CD8-positive, alpha-beta memory T cell (primary cell): ENCODE data around the gene TTC21A. TPM values are rescaled to one million over a fixed set of nuclear protein-coding genes. Genes with fewer than 3 reads are reported as not detected.

Experiments used
- CTCF ChIA-PET: fragments of 350-600 bp; sonication (Branson Sonifier 250); formaldehyde crosslinking; loops from one replicate; lab custom pipeline; 2021; ENCODE audit warnings: antibody characterized with exemption; lab: Charles Lee
- POLR2A ChIA-PET: fragments of 350-600 bp; sonication (Branson Sonifier 250); formaldehyde crosslinking; loops from one replicate; lab custom pipeline; 2021; ENCODE audit warnings: antibody characterized with exemption; lab: Charles Lee
- DNase-seq, 5 donors: peaks; one replicate each; pipeline versions ENCODE4 v3.0.0 to v3.0.0-alpha.2; 2020 to 2022; ENCODE audit warnings: mixed read lengths in 1 of 5
- H3K27ac ChIP-seq: one replicate; pipeline ENCODE4 v1.7.0; 2013; ENCODE audit warnings: low read depth, mild to moderate bottlenecking, low read length, moderate library complexity
- H3K27me3 ChIP-seq: 2 replicates; pipeline ENCODE4 v1.7.0; 2013; ENCODE audit warnings: low read length, mild to moderate bottlenecking; ENCODE audit not compliant: insufficient read depth, poor library complexity, severe bottlenecking
- H3K36me3 ChIP-seq: 2 replicates; pipeline ENCODE4 v1.7.0; 2013; ENCODE audit warnings: mild to moderate bottlenecking, low read length, moderate library complexity; ENCODE audit not compliant: insufficient read depth
- H3K4me1 ChIP-seq: 2 replicates; pipeline ENCODE4 v1.7.0; 2013; ENCODE audit warnings: mild to moderate bottlenecking, low read length, moderate library complexity; ENCODE audit not compliant: insufficient read depth
- H3K4me3 ChIP-seq: 2 replicates; pipeline ENCODE4 v1.7.0; 2013; ENCODE audit warnings: mild to moderate bottlenecking, low read length
- H3K9me3 ChIP-seq: 2 replicates; pipeline ENCODE4 v1.7.0; 2013; ENCODE audit warnings: mild to moderate bottlenecking, low read length
- H3K27ac Mint-ChIP-seq, 8 donors: one replicate each; pipeline ENCODE4 v1.8.0; 2020 to 2021; ENCODE audit warnings: mixed read lengths in 8 of 8, mild to moderate bottlenecking in 6 of 8, inconsistent platforms in 3 of 8, moderate library complexity in 3 of 8
- H3K27me3 Mint-ChIP-seq, 2 donors: one replicate each; pipeline ENCODE4 v1.8.0; 2020 to 2021; ENCODE audit warnings: mixed read lengths in 2 of 2, mild to moderate bottlenecking in 1 of 2, moderate library complexity in 1 of 2
- H3K36me3 Mint-ChIP-seq, 3 donors: one replicate each; pipeline ENCODE4 v1.8.0; 2020 to 2021; ENCODE audit warnings: mixed read lengths in 3 of 3, inconsistent platforms in 1 of 3, mild to moderate bottlenecking in 1 of 3
- H3K4me1 Mint-ChIP-seq, 3 donors: one replicate each; pipeline ENCODE4 v1.8.0; 2020 to 2021; ENCODE audit warnings: mixed read lengths in 3 of 3, inconsistent platforms in 1 of 3, mild to moderate bottlenecking in 1 of 3
- H3K4me3 Mint-ChIP-seq, 7 donors: one replicate each; pipeline ENCODE4 v1.8.0; 2020 to 2021; ENCODE audit warnings: mixed read lengths in 7 of 7, mild to moderate bottlenecking in 6 of 7, moderate library complexity in 4 of 7, inconsistent platforms in 2 of 7
- H3K9me3 Mint-ChIP-seq, 5 donors: one replicate each; pipeline ENCODE4 v1.8.0; 2020 to 2022; ENCODE audit warnings: mixed read lengths in 5 of 5, mild to moderate bottlenecking in 3 of 5, moderate library complexity in 2 of 5, inconsistent platforms in 1 of 5
- polyA plus RNA-seq: library from polyadenylated mRNA; unstranded; fragments of 300-500 nt; fragmentation: Illumina TruSeq; gene quantifications from one replicate; pipeline ENCODE4 v1.2.3, GENCODE V29; 2021
- total RNA-seq, 2 experiments: library from RNA; stranded (reverse); gene quantifications; one replicate each; pipeline ENCODE4 v1.2.3, GENCODE V29; 2021

The TTC21A gene
- total and polyA plus RNA-seq, 3 experiments from 2014 or later: 0.67 to 1.1 (median 0.80) TPM

DNA sequence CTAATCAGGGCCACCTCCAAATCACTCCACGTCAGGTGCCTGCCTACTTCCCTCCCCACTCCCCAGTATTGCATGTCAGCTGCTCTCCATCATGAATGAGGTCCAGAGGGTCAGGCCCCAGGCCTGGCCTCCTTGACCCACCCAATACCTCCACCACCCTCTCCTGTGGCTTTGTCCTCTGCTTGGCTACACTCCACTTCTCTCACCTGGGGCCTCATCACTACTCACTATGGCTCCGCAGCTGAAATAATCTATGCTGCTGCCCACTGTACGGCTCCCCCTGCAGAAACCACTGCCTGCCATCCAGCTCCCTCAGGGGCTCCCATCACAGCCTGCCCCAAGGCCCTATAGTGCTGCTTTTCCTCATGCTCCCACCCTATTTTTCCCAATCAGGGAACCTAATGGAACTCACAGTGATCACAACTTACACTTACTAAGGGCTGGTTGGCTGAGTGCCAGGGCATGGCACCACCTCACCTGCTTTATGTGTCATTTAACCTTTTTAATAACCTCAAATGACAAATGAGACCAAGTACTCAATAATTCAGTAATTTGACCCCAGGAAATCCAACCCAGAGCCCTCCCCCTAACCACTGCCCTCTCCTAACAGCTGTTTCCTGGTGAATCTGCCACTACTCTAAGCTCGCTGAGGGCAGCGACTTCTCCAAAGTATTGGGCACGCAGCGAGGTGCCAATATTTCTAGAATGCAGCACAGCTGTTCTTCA lies 2.4 kb upstream of the TTC21A start:
- peaks cover 0 to 11% (median 0%) of the 10 kb centered on the region in 3 donors for H3K36me3 Mint-ChIP-seq
- H3K4me1 ChIP-seq: peaks cover 29% of the 10 kb centered on the region
- H3K27ac Mint-ChIP-seq: peak overlapping the region in 7 of 8 donors; percentile 44 to 94 (median 64)
- POLR2A ChIA-PET: no interaction called here
- no peaks in the 10 kb centered on the region for H3K9me3 Mint-ChIP-seq
- peaks cover 58 to 70% (median 64%) of the 10 kb centered on the region in 3 donors for H3K4me1 Mint-ChIP-seq
- no peak overlapping the region for H3K27ac ChIP-seq
- no peaks in the 10 kb centered on the region for H3K9me3 ChIP-seq
- no peaks in the 10 kb centered on the region for H3K27me3 ChIP-seq
- no peaks in the 10 kb centered on the region for H3K36me3 ChIP-seq
- H3K27me3 Mint-ChIP-seq: peaks cover 0 to 2% of the 10 kb centered on the region in 2 donors
- CTCF ChIA-PET: interaction anchor here (1.1 to 2.8 kb wide), 4 partner anchors 10 to 183 kb away, joined by 3 to 24 read pairs (median 9); no protein-coding TSS in a partner anchor
- DNase-seq: no peak
- H3K4me3 Mint-ChIP-seq: peak overlapping the region in 6 of 7 donors; percentile 5 to 84 (median 81)
- no peak overlapping the region for H3K4me3 ChIP-seq

GRCh38 chr3:39105687-39106063 lies 1.8 kb upstream of the TTC21A start:
- CTCF ChIA-PET: interaction anchor here (1.0 to 2.8 kb wide), 5 partner anchors 10 to 188 kb away, joined by 3 to 24 read pairs (median 6); no protein-coding TSS in a partner anchor
- Histone ChIP-seq H3K4me3 (no peak overlapping the region), H3K36me3 (no peaks in the 10 kb centered on the region), H3K27ac (no peak overlapping the region), H3K27me3 (no peaks in the 10 kb centered on the region), H3K4me1 (peaks cover 29% of the 10 kb centered on the region), H3K9me3 (no peaks in the 10 kb centered on the region)
- peaks cover 58 to 70% (median 64%) of the 10 kb centered on the region in 3 donors for H3K4me1 Mint-ChIP-seq
- POLR2A ChIA-PET: no interaction called here
- peaks cover 0 to 9% (median 0%) of the 10 kb centered on the region in 3 donors for H3K36me3 Mint-ChIP-seq
- peaks cover 0 to 2% of the 10 kb centered on the region in 2 donors for H3K27me3 Mint-ChIP-seq
- H3K9me3 Mint-ChIP-seq: no peaks in the 10 kb centered on the region
- peak overlapping the region; percentile 55 to 94 (median 86) for H3K27ac Mint-ChIP-seq
- H3K4me3 Mint-ChIP-seq: peak overlapping the region; percentile 79 to 90 (median 82)
- DNase-seq: no peak

DNA sequence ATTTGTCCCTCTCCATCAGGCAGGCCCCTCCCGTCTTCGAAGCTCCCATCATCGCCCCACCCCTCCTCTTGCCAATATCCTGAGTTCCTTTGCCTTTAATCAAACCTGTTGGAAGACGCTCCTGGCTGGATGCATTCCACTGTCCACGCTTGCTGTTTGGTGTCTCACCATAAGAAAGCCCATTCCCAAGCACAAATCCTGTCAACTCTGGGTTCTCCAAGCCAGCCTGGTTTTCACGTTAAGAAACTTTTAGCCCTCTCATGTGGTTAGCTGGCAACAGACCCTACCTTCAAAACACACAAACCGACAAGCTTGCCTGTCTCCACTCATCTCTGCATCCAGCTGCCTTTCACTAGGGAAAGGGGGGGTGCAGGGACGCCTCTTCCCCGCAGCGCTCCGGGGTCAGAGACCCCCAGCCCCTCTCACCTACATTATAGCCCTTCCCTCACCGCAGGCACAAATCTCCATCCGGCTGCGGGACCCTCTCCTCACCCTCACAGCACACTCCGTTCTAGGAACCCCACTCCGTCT lies 1.1 kb upstream of the TTC21A start:
- Mint-ChIP-seq H3K9me3 (no peaks in the 10 kb centered on the region), H3K36me3 (peaks cover 0 to 9% (median 0%) of the 10 kb centered on the region in 3 donors), H3K4me3 (peak overlapping the region; percentile 79 to 90 (median 82)), H3K27me3 (peaks cover 0 to 2% of the 10 kb centered on the region in 2 donors), H3K4me1 (peaks cover 55 to 66% (median 63%) of the 10 kb centered on the region in 3 donors), H3K27ac (peak overlapping the region; percentile 55 to 99 (median 90))
- no peak for DNase-seq
- ChIA-PET CTCF (interaction anchor here (1.0 to 2.8 kb wide), 6 partner anchors 11 to 187 kb away, joined by 3 to 24 read pairs (median 5); no protein-coding TSS in a partner anchor), POLR2A (no interaction called here)
- no peaks in the 10 kb centered on the region for H3K36me3 ChIP-seq
- H3K27me3 ChIP-seq: no peaks in the 10 kb centered on the region
- H3K4me1 ChIP-seq: peaks cover 29% of the 10 kb centered on the region
- peak overlapping the region; percentile 66 for H3K27ac ChIP-seq
- peak overlapping the region; percentile 71 for H3K4me3 ChIP-seq
- no peaks in the 10 kb centered on the region for H3K9me3 ChIP-seq

DNA sequence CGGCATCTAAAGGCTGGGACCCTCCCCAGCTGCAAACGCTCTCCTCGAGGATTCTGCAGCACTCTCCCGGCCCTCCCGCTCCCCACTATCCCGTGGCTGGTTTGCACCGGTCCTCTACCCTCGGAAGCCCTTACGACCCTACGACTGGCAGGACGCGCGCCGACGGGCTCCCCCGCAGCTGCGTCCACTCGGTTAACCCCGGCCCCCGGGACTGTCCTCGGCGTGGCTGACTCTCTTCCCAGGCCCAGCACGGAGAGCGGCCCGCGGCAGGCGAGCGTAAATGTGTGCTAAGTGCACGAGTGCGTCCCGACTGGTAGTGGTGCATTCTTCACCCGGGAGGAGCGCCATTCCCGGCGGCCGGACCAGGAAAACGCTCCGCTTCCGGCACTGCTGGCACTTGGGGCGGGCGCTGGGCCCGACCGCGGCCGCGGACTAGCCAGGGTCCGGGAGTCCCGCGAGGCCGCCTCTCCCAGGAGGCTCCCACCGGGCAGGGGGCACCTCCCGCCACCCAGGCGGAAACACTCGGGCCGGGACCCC lies 561 bp upstream of the TTC21A start:
- Mint-ChIP-seq H3K4me1 (peaks cover 55 to 61% (median 59%) of the 10 kb centered on the region in 3 donors), H3K4me3 (peak overlapping the region; percentile 79 to 90 (median 82)), H3K27ac (peak overlapping the region; percentile 55 to 99 (median 90)), H3K27me3 (peaks cover 0 to 2% of the 10 kb centered on the region in 2 donors), H3K36me3 (peaks cover 0 to 9% (median 0%) of the 10 kb centered on the region in 3 donors), H3K9me3 (no peaks in the 10 kb centered on the region)
- H3K4me3 ChIP-seq: peak overlapping the region; percentile 71
- CTCF ChIA-PET: interaction anchor here (1.0 to 3.2 kb wide), 6 partner anchors 12 to 187 kb away, joined by 3 to 15 read pairs (median 5); no protein-coding TSS in a partner anchor
- H3K36me3 ChIP-seq: no peaks in the 10 kb centered on the region
- H3K9me3 ChIP-seq: no peaks in the 10 kb centered on the region
- H3K27me3 ChIP-seq: no peaks in the 10 kb centered on the region
- no peak for DNase-seq
- peak overlapping the region; percentile 66 for H3K27ac ChIP-seq
- peaks cover 29% of the 10 kb centered on the region for H3K4me1 ChIP-seq
- POLR2A ChIA-PET: no interaction called here

DNA sequence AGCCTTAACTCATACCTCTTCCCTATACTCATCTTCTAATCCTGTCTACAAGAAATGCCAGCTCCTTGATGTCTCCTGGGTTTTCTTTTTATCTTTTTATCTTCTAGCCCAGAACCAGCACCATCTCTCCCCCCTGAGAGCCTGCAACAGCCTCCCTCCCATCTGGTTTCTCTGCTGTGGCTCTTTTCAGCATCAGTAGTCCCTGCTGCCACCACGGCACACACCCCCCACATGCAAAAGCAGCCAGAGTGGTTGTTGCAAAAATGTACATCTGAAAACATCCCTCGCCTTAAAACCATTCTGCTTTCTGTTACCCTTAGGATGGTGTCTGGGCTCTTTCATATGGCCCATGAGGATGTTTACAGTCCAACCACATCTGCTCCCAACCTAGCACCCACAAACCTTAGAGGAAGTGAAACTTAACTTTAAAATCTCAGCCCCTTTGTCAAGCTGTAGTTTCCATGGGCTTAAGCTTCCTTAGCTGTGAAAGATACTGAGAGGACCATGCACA lies 775 bp downstream of the TTC21A start:
- Mint-ChIP-seq H3K9me3 (no peaks in the 10 kb centered on the region), H3K4me1 (peaks cover 45 to 51% (median 48%) of the 10 kb centered on the region in 3 donors), H3K36me3 (peaks cover 0 to 9% (median 0%) of the 10 kb centered on the region in 3 donors), H3K27ac (peak overlapping the region; percentile 71 to 98 (median 92)), H3K4me3 (peak overlapping the region; percentile 86 to 98 (median 93)), H3K27me3 (peaks cover 0 to 2% of the 10 kb centered on the region in 2 donors)
- Histone ChIP-seq H3K27ac (peak overlapping the region; percentile 66), H3K9me3 (no peaks in the 10 kb centered on the region), H3K4me1 (peaks cover 29% of the 10 kb centered on the region), H3K27me3 (no peaks in the 10 kb centered on the region), H3K36me3 (no peaks in the 10 kb centered on the region), H3K4me3 (peak overlapping the region; percentile 71)
- CTCF ChIA-PET: interaction anchor here (0.8 to 3.2 kb wide), 5 partner anchors 72 to 185 kb away, joined by 3 to 13 read pairs (median 5); no protein-coding TSS in a partner anchor
- DNase-seq: peak in 3 of 5 donors; percentile 58 to 72 (median 65)
- POLR2A ChIA-PET: interaction anchor here (0.6 kb wide), 1 partner anchor 67 kb away, joined by 3 read pairs; no protein-coding TSS in a partner anchor

GRCh38 chr3:39109086-39109485 lies 1.6 kb downstream of the TTC21A start:
- no peak for DNase-seq
- Mint-ChIP-seq H3K27me3 (peaks cover 0 to 2% of the 10 kb centered on the region in 2 donors), H3K4me3 (peak overlapping the region in 4 of 7 donors; percentile 52 to 95 (median 92)), H3K9me3 (no peaks in the 10 kb centered on the region), H3K4me1 (peaks cover 40 to 45% (median 42%) of the 10 kb centered on the region in 3 donors), H3K27ac (peak overlapping the region in 7 of 8 donors; percentile 17 to 97 (median 81)), H3K36me3 (peaks cover 0 to 9% (median 0%) of the 10 kb centered on the region in 3 donors)
- H3K9me3 ChIP-seq: no peaks in the 10 kb centered on the region
- no peak overlapping the region for H3K27ac ChIP-seq
- no peak overlapping the region for H3K4me3 ChIP-seq
- no peaks in the 10 kb centered on the region for H3K27me3 ChIP-seq
- ChIA-PET POLR2A (interaction anchor here (0.6 kb wide), 1 partner anchor 66 kb away, joined by 3 read pairs; no protein-coding TSS in a partner anchor), CTCF (interaction anchor here (1.2 to 3.2 kb wide), 3 partner anchors 81 to 183 kb away, joined by 5 to 13 read pairs (median 6); no protein-coding TSS in a partner anchor)
- no peaks in the 10 kb centered on the region for H3K36me3 ChIP-seq
- peaks cover 29% of the 10 kb centered on the region for H3K4me1 ChIP-seq

GRCh38 chr3:39110041-39110639 lies 2.7 kb downstream of the TTC21A start:
- ChIA-PET CTCF (interaction anchor here (3.2 kb wide), 1 partner anchor 178 kb away, joined by 13 read pairs; no protein-coding TSS in a partner anchor), POLR2A (no interaction called here)
- H3K9me3 Mint-ChIP-seq: no peaks in the 10 kb centered on the region
- H3K36me3 Mint-ChIP-seq: peaks cover 0 to 9% (median 0%) of the 10 kb centered on the region in 3 donors
- peaks cover 0 to 2% of the 10 kb centered on the region in 2 donors for H3K27me3 Mint-ChIP-seq
- Histone ChIP-seq H3K4me3 (no peak overlapping the region), H3K9me3 (no peaks in the 10 kb centered on the region), H3K4me1 (peaks cover 27% of the 10 kb centered on the region), H3K27me3 (no peaks in the 10 kb centered on the region), H3K27ac (no peak overlapping the region), H3K36me3 (no peaks in the 10 kb centered on the region)
- H3K4me1 Mint-ChIP-seq: peaks cover 37 to 38% (median 38%) of the 10 kb centered on the region in 3 donors
- peak overlapping the region in 2 of 8 donors; percentile 13 to 31 for H3K27ac Mint-ChIP-seq
- no peak for DNase-seq
- H3K4me3 Mint-ChIP-seq: peak overlapping the region in 1 of 7 donors; percentile 94
